GOT3 (cell line): ENCODE data around the gene DLG2.

Experiments
- DNase-seq: peaks from one replicate; lab custom pipeline; 2025; ENCODE audit warnings: mixed read lengths; lab: John Stamatoyannopoulos, UW

Gene DLG2

DNA sequence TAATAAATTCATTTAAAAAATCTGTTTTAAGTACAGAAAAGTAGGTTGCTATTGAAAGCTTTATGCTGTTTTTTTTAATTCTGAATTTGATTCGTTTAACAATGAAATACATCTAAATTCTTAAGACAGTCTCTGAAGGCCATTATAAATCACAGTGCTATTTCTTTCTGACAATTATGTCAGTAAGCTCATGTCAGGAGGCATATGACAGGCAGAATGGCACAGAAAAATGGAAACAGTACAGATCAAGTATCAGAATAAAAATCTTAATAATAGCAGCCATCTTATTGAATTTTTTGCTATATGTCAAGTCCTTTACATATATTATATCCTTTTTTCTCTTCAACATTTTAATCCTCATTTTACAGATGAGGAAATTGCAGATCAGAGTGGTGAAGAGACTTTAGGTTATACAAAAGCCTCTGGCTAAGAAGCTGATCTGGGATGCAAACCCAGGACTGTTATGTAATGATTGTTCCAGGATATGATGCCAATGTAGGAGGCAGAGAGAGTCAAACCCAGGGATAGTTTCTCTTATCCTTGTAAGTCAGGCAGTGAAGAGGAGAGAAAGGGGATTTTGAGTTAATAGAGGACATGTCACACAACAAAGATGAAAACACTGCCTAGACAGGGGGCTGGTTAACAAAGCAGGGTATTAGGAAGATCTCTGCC, 2057.9 kb downstream of the DLG2 start:
- DNase-seq: no peak

DNA sequence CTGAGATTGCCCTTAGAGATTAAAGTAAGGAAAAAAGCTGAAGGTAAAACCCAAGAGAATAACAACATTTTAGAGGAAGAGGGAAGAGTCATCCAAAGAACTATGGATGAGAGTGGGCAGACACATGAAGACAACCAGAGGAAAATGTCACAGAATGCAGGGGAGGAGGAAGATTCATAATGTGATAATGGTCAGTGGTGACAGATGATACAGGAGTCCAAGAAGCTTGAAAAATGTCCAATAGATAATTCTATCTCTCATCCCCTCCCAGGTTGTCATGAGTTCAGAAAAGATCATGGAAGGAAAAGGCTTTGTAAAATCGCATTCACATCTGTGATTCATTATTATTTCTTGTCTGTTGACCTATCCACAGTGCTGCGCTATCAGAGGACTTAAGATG, 2058.6 kb downstream of the DLG2 start:
- no peak for DNase-seq

GRCh38 chr11:83566950-83567349, 2060.2 kb downstream of the DLG2 start:
- DNase-seq: no peak

DNA sequence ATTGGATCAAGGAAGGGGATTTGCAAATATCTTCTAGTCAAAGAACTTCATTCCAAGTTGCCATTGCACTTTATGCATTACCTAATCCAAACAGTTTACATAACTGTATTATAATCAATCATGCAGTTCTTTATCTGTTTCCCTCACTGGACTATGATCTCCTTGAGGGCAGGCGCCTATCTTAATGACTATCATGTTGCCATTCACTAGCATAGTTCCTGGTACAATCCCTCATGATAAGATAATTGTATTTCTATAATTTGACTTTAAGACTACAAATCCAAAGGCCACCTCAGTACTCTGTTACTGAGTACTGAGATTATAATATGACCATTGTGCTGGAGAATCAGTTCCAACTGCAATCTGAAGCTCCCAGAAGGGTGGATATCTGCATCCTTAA, 2062.3 kb downstream of the DLG2 start:
- no peak for DNase-seq

DNA sequence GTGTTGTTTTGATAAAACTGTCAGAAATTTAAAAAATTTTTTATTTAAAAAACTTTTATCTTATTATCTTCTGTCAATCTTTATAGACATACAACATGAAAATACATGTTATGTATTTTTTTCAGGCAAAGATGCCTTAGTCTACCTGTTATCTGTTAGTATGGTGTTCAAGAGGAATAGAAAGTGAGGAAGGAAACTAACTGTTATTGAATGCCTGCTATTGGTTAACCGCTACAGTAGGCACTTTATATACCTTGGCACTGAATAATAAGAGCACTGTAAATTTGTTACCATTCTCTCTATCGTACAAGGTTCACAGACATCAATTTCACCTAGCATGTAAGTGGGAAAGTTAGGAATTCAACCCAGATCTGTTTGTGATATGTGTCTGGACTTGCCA, 2068.9 kb downstream of the DLG2 start:
- DNase-seq: no peak

- DNase-seq: no peak
Observed at GRCh38 chr11:83557653-83558052, 2069.5 kb downstream of the DLG2 start.

GRCh38 chr11:83554876-83555275, 2072.3 kb downstream of the DLG2 start:
- no peak for DNase-seq

DNA sequence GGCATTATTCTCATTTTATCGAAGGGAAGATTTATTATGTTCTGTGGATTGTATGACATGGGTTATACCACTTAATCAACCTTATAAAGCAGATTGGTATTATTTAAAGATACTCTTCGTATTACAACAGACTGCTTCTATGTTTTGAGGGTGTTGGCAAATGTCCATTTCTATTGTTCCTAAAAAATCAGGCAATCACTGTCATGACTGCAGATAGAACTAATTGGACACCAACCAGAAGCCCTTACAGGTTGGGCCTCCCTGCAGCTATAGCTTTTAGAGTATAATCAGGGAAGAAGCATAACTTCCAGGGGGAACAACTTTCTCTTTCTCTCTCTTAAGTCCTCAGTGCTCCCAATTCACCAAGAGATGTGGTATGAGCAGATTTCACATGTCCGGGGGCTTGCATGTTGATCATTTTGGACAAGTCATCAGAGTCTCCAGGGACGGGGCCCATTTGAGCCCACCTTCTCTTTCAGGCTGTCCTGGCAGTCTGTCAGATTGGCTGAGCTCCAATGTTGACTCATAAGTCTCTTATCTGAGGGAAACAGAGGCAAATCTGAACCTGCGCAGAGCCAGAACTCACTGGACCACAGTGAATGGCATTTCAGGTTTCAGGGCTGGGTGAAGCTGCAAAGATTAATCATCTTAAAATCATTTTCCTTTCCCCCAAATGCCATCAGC, 2077.0 kb downstream of the DLG2 start:
- DNase-seq: no peak

DNA sequence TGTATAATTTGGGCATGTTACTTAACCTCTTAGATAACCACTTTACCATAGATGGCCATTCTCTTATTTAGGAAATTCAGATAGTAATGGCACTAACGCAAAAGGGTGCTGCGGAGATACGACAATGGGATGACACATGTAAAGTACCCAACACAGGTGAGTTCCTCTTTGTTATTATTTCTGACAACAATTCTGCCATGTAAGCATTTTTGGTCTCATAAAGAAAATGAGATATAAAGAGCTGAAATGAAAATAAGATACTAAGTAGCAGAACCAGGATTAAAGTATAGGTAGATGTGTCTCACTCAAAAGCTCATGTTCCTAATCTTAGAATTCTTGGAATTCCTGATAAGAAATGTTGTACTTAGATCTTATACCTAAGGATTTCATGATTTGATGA, 2080.8 kb downstream of the DLG2 start:
- no peak for DNase-seq

DNA sequence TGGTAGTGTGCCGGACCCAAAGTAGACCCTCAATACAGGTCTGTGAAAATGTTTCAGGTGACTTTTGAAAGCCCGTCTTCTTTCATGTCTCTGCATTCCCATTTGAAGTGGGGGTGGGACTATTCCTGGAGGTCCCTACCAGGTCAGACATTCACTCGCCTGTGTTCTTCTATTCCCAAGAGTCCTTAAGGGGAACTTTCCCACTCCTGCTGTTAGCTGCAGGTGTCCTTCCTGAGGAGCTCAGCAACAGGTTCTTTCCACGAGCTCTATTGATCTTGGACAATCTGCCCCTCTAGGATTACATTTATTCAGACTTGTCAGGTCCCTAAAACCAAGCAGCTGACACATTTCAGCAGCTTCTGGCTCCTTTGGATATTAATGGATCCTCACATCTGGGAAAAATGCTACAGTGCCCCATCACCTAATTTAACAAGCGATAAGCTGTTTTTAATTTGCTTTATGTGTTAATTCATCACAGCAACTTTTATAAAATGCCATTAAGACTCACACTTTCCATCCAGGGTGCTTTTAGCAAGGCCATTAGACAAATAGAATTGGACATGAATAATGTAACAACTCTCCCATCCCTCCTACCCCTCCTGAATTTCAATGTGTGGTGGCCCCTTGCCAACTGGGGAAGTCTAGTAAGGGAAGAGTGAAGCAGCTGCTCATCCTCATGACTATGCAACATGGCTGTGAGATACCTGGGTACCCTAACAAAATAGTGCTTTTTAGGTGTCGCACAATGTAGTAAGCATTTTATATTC, 2081.5 kb downstream of the DLG2 start:
- DNase-seq: no peak

GRCh38 chr11:83544846-83545245, 2082.3 kb downstream of the DLG2 start:
- no peak for DNase-seq

- no peak for DNase-seq
Observed at GRCh38 chr11:83543706-83544439, 2083.3 kb downstream of the DLG2 start.

GRCh38 chr11:83542861-83543260, 2084.3 kb downstream of the DLG2 start:
- no peak for DNase-seq

DNA sequence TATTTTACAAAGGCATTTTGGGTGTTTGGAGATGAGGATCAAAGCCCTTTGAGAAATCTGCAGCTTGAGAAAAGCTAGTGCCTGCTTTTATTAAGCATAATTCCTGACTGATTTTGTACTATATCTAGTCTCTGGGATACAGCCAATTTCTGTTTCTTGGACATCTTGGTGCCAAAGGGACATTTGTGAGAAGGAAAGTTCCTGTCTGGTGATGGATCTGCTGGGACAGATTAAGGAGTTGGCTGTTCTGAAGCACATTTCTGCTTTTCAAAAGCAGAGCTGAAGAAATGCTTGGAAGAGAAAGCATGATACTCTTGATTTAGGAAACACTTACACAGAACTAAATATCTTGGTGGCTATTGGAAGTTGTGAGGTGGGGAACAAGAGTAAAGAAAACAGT, 2086.4 kb downstream of the DLG2 start:
- DNase-seq: no peak

GRCh38 chr11:83540112-83540675, 2086.9 kb downstream of the DLG2 start:
- DNase-seq: no peak

GRCh38 chr11:83538286-83538685, 2088.9 kb downstream of the DLG2 start:
- DNase-seq: no peak

- no peak for DNase-seq
Observed at GRCh38 chr11:83537131-83537610, 2090.0 kb downstream of the DLG2 start.

DNA sequence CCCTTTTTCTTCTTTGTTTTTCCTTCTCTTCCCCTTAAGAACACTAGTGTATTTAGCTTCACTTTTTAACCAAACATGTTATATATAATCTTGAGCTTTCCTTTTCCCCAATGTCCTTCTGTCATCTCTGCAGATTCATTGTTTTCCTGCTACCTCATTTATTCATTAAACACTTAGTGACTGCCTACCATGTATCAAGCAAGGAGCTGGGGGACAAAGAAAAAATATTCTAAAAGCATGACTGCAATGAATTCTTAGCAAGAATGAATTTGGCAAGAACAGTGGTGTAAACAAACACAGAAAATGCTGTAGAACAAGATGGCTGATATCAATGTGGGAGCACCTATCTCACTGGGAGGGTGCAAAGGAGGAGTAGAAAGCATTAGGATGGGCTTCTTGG, 2094.0 kb downstream of the DLG2 start:
- DNase-seq: no peak

DNA sequence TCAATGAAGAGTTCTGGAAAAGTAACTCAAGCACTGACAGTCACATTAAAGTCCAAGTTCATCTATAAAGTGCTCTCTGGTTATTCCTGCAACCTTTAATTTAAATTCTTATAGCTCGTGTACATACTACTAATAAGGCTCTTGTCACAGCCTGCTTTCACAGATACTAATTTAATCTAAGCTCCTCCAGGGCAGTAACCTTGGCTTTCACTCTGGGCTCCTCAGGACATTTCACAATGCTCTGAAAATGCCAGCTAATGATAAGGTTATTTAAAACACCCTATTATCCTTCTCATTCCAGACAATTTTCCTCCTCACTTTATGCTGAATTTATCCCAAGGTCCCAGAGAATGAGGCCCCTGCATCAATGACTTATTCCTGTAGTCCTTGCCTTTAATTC, 2098.3 kb downstream of the DLG2 start:
- no peak for DNase-seq

DNA sequence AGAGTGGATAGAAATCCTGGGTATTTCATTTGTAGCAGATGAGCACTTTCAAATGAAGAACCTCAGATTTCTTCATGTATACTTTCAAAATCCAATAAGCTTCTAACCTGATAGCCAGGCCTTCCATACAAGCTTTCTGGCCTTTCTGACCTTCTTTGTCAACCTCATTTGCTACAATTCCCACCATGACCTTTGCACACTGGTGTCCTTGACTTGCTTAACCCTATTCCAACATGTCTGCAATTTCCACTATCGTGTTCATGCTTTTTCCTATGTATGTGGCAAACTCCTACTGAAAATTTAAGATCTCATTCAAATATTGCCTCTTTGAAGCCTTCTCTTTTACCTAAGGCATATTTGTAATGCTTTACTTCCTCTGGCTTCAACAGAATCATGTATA, 2098.9 kb downstream of the DLG2 start:
- DNase-seq: no peak

GRCh38 chr11:83523676-83524075, 2103.5 kb downstream of the DLG2 start:
- no peak for DNase-seq

DNA sequence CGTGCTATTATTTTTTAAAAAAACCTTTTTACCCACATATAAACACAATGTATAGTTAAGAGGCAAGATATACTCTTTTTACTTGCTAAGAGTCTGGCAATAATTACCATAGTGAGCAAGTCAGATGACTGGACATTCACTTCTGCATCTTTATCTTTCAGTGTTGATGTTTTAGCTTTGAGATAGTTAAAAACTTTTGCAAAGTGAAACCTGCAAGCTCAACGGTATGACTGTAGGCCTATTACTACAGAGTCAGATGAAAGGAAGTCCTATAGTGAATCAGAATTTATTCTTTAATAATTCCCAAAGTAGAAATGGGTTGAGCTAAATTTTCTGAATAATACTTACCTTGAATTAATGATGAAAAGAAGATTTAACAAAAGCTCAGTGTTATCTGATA, 2104.2 kb downstream of the DLG2 start:
- DNase-seq: no peak
